Hematopoietic multipotent progenitor cell treated with erythropoietin and hydrocortisone succinate and interleukin-3 and kit ligand, for 17 days (in vitro differentiated cells): ENCODE data around the gene BCAS1.
"Not testable (repeated sequence)": the region's sequence is repeated elsewhere in the genome, so short reads cannot be mapped to it uniquely, and the experiment has no call there.

Source experiments
- DNase-seq: peaks from one replicate; pipeline ENCODE4 v3.0.0-alpha.2; 2015; ENCODE audit warnings: low spot score

BCAS1 gene

GRCh38 chr20:53941680-53942471 lies 128.5 kb downstream of the BCAS1 start:
- DNase-seq, result no peak

DNA sequence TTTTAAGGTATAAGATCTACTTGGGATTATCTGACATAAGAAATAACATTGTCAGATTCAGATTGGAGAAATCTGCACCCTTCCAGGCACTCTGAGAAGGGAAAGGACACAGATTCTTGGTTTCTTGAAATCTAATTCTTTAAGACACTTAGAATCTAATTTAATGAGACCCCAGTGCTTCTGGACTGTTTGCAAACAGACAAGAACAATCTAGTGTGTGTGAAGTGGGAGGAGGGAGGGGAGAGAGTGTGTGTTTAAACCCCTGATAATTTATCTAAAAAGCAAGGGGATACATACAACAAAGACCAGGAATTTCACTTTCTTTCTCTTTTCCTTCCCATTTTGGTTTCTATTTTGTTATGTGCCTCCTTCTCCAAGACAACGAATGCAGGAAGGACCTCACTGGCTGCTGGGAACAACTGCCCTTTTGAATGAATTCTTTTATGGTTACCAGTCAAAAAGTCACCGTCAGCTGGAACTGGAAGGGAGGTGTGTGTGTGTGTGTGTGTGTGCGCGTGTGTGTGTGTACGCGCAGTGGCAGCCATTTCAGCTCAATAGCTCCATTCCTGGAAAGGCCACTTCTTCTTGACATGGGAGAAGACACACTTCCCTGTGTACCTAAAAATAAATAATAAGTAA lies 129.4 kb downstream of the BCAS1 start:
- no peak for DNase-seq

DNA sequence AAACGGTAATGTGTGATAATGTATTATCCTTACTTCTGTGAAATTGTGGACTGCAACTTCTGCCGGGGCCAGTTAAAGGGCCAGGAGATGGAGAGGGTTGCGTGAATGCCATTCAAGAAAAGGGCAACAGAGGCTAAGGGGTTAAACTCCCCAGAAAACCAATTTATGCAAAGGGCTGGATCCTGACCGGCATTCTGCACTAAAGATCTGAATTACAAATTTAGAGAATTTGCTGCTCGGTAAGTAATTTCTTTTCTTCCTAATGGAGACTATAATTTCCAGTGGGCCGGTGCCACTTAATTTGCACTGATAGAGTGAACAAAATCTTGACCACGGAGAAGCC lies 130.1 kb downstream of the BCAS1 start:
- DNase-seq, result no peak

DNA sequence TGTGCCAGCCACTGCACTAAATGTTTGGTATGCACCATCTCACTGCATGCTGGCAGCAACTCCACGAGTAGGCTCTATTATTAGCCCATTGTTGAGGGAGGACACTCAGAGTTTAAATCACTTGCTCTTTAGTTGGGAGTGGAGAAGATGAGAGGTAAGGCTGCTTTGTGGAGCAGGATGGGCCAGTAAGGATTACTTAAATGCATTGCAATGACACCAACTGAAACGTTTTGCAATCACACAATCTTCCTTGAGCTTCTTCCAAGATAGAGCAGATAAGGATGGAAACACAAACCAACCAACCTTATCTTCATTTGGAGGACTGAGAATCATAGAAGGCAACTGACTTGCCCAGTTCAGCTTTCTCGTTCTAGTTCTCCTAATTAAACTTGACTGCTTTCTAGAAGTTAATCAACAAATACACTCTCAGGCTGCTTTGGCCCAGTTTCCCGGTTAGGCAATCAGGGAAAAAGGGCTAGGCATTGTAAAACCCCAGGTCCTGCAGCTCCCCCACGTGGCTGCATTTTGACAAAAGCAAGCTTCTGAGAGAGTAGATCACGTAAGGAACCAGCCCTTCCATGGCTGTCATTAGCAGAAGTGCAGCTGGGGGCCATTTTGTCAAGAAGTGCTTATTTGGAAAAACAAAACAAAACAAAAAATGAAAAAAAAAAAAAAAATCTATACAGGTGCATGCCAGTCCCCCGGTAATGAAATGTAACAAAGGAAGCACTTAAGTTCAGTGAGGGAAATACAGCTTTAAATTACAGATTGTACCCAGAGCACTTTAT lies 130.6 kb downstream of the BCAS1 start:
- DNase-seq, result peak; percentile 66

- DNase-seq, result no peak
These were observed 131.2 kb downstream of the BCAS1 start for GRCh38 chr20:53939190-53939571.

DNA sequence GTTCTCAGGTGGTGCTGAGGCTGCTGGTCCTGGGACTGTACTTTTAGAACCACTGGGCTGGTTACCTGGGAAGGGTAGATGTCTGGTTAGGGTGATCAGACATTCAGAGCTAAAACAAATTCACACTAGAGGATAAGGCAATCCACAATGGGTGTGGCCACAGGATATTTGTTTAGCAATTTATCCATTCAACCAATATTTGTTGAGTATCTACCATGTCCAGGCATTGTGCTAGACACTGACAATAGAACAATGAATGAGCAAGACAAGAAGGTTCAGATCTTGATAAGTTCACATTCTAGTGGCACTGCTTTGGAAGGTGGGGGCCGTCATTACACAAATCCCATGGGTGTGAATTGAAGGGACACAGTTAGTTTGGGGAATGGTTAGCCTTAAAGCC lies 131.7 kb downstream of the BCAS1 start:
- DNase-seq, result no peak

GRCh38 chr20:53937929-53938367 lies 132.4 kb downstream of the BCAS1 start:
- no peak for DNase-seq

GRCh38 chr20:53937339-53937741 lies 133.1 kb downstream of the BCAS1 start:
- DNase-seq, result no peak

DNA sequence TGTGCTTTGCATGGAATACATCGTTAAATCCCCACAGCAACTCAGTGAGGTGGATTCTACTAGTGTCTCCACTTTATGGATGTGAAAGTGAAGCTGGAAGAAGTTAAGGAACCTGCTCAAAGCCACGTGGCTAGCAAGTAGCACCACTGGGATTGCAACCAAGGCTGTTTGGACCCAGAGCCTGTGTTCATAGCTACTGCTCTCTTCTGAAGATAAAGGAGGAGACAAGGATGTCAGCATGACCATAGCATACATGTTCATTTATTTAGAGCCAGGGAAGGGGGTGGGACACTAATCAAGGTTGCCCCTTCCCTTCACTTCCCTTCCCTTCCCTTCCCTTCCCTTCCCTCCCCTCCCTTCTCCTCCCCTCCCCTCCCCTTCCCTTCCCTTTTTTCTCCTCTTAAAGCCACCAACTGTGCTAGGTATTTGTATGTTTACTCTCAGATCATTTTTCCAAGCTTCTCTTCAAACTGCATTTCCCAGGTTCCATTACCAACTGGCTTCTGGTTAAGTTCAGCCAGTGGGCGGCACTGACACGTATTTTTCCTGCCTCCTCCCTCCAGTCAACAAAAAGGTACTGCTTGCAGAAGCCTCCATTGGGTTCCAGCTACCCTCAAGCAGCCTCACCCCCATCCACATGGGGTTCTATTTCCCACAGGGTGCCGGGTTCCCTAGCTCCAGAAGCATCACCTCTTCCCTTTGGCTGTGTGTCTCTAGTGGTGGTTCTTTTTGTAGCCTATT lies 134.9 kb downstream of the BCAS1 start:
- no peak for DNase-seq

DNA sequence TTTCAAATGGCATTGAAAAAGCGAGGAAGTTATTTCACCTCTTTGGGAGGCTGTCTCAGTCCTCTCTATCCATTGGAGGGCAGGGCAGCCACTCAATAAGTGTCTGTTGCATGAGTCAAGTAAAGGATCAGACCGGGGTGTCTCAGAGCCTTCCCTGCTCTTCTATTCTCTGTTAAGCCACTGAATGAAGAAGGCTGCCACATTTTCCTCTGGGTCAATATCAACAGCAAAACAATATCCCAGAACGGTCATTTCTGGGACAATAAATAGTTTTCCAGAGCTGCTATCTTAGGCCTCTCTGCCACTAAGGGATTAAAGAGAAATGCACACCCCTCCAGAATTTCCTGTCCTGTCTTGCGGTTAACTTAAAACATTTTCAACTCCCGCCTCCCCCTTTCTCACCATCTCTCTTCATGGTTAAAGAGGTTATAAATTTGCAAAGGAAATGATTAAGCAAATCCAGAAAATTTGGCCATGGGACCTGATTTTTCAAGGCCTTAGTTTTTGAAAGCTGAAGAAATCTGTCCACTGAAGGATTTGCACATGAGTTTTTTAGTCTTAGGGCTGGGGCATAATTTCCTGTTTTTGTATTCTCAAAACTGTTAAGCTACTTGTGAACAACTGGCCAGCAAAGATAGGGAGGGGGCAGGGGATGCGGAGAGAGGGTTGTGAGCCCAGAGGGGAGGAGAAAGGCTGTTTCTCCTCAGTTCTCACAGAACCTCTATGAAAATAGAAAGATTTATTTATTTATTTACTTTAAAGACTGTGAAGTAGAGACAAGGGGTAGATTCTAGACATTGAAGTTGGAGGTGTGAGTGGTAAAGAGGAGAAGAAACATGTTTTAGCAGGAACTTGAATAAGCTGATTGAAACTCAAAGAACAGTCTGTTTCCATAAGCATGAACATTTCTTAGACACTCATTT lies 135.7 kb downstream of the BCAS1 start:
- DNase-seq, result no peak

- no peak for DNase-seq
These were observed 137.1 kb downstream of the BCAS1 start for GRCh38 chr20:53933232-53933846.

- DNase-seq, result not testable (repeated sequence)
These were observed 137.7 kb downstream of the BCAS1 start for GRCh38 chr20:53932655-53933192.

DNA sequence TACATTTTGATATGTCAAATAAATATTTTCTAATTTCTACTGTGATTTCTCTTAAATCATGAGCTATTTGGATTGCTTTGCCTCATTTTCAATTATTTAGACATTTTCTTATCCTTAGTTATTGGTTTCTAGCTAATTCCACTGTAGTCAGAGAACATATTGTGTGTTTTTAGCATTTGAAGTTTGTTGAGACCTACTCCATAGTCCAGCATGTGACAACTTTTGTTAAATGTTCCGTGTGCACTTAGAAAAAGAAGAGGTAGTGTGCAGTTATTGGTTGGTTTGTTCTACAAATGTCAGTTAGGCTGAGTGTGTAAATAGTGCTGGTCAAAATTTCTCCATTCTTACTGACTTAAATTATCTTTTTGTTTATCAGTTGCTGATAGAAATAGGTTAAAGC lies 138.8 kb downstream of the BCAS1 start:
- DNase-seq, result no peak

GRCh38 chr20:53930651-53931504 lies 139.5 kb downstream of the BCAS1 start:
- no peak for DNase-seq

DNA sequence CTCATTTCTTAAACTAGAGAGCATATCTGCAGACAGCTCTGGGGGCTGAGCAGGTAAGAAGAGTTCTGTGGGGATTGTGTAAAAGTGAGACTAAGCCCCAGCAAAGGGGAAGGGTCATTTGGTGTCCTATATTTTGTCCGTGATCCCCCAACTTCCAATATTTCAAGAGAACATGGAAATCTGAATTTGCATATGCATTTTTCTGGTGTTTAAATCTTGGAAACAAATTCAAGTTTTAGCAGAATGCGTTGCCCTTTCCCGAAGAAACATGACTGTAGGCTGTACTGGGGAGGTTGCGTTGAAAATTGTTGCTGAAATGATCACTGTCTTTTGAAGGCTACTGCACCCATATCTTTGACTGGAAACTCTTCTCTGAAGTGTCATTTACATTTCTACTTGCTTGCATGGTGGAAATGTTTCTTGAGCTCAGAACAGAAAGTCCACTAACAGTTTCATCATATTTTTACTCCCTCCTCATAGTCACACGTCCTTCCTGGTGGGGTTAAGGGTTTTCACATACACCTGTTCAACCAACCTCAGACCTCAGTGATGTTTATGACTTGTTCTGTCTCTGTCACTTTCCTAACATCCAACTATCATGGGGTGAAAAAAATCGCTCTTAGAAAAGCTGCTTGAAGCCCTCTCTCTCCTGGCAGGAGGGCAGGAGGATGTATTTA lies 140.3 kb downstream of the BCAS1 start:
- no peak for DNase-seq

- DNase-seq, result no peak
These were observed 141.0 kb downstream of the BCAS1 start for GRCh38 chr20:53929399-53929798.

GRCh38 chr20:53927990-53928389 lies 142.4 kb downstream of the BCAS1 start:
- no peak for DNase-seq

DNA sequence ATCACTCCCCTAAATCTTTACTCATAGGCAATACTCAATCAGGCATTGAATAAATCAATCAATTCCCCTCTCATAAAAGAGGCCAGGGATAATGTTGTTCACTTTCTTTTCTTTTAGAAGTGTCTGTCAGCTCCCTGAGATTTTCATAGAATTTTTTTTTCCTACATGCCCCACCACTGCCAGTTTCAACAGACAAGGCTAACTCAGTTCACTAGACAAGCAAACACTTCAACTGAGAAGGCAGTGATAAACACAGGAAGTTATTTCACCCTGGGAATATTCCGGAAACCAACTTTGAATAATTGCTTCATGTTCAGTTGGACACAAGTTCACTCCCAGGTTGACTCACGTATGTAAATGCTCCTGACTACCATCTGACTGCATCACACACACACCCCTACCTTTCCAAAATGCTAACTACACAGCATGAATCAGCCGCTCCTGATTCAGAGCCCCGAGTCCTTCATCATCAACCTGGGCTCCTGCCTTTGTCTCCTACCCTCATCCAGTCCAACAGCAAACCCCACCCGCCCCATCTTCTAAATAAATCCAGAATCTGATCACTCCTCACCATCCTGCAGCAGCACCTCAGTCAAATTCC lies 143.9 kb downstream of the BCAS1 start:
- DNase-seq, result no peak
